HCEC 1CT (cell line): ENCODE data around the gene NKX2-1.
"Not testable (repeated sequence)": the region's sequence is repeated elsewhere in the genome, so short reads cannot be mapped to it uniquely, and the experiment has no call there.

Experiments used
- DNase-seq: peaks from one replicate; pipeline ENCODE4 v3.0.0-alpha.2; 2017

NKX2-1 gene

DNA sequence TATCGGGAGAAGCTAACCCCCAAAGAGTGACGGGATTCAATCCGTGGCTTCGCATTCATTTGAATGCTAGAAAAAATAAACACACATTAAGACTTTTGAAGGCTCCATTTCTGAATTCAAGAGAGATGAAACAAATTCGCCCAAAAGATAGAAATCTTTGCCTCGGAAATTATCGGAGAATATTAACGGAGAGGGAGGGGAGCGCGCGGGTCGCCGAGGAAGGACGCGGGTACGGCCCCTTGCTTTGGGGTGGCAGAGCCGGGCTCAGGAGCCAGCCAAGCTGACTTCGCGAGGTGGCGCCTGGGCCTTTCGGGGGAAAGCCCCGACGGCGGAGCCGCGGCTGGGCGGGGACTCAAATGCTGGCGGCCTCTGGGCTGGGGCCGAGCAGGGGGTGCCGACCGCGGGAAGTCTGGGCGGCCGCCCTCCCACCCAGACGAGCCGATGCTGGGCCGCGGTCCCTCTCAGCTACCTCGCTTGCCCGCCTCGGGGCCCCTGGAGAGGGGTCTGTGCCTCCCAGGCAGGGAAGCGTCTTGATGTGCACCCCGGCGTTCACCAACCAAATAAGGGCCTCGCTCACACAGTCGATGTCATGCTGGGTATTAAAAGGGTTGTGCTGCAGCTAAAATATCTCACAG lies 14.7 kb downstream of the NKX2-1 start:
- DNase-seq = no peak

- no peak for DNase-seq
Observed at GRCh38 chr14:36504771-36505175, 15.3 kb downstream of the NKX2-1 start.

GRCh38 chr14:36503771-36504741 lies 16.0 kb downstream of the NKX2-1 start:
- no peak for DNase-seq

GRCh38 chr14:36502558-36503508 lies 17.2 kb downstream of the NKX2-1 start:
- DNase-seq = no peak

- no peak for DNase-seq
Observed at GRCh38 chr14:36498938-36499337, 21.1 kb downstream of the NKX2-1 start.

- no peak for DNase-seq
Observed at GRCh38 chr14:36496346-36496745, 23.7 kb downstream of the NKX2-1 start.

DNA sequence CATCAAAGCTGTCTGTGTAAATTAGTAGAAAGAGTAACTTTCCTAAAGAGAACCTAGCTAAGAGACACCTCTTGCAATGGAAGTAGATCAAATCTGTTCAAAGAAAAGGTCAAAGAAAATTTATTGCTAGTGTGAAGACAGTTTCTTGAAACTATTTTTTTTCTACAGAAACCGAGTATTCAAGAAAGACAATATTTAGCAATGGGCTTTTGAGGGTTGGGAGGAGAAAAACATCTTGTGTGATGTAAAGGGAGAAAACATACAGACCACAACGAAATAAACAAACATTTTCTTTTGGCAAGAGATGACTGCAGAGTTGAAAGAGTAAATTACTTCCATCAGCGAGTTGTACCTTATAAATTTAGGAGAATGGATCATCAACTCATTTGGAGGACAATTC lies 24.4 kb downstream of the NKX2-1 start:
- no peak for DNase-seq

DNA sequence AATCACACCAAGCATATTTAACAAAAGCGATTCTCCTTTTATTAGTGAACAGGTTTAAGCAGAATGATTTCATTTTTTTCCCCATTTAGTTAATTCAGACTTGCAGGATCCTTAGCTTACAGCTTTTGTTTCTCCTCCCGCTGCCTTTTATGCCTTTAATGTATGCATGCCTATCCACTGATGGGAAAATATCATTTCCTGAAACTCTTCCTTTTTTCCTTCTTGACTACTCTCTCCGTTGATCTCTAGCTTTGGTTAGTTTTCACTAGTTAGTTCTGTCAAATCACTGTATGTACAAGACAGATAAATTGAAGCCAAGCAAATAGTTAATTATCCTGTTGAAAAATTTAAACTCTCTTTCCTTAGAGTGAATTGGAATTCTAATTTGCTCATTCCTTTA lies 26.3 kb downstream of the NKX2-1 start:
- DNase-seq = no peak

DNA sequence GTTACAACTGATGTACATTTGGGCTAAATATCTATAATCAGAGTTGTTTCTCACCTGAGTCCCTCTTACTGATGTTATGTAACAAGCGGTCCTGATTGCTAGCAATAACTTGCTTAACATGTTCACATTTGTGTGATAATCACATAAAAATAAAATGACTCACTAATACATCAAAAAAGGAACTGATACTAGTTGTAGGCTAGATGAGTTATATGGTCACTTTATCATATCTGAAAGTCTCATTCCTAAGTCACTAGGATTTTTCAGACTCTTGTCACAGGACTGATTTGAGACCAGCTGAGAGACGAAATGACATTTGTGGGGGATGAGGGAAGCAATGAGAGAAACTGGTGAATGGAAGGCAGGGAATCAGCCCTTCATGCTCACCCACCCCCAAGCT lies 34.3 kb downstream of the NKX2-1 start:
- DNase-seq = no peak

- no peak for DNase-seq
Observed at GRCh38 chr14:36479344-36479743, 40.7 kb downstream of the NKX2-1 start.

DNA sequence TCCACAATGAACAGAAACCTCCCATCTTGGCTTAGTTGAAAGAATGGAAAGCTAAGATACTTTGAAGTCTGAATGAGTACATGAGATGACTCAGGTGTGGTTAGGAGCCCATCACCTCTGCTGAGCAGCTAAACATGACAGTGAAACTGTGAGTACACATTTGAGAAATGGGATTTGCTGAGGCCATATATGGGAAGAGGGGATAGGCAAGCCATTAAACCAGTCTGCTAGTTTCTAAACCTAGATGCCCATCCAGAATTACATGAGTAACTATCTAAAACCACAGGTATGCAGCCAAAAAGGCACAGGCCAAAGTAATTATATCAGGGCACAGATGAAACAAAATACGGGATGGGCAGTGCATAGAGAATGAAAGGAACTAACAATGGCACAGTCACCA lies 41.2 kb downstream of the NKX2-1 start:
- DNase-seq = no peak

DNA sequence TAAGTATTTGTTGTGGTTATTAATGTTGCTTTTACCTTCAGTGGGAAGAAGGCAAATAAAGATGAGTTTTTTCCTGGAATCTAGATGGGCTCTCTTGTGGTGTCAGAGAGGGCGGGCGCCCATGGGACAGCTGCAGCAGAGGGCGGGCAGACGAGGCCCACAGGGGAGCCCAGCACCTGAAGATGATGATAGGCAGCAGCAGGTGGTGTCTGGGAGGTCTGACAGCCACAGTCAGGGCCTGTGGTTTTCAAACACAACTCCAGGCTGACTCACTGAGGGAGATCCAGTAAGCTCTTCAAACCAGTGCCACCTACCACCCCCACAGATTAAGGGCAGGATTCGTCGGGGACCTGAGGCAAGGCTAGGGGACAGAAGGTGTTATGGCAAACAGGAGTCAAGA lies 42.8 kb downstream of the NKX2-1 start:
- DNase-seq = no peak

- not testable (repeated sequence) for DNase-seq
Observed at GRCh38 chr14:36476061-36476460, 44.0 kb downstream of the NKX2-1 start.

GRCh38 chr14:36474593-36474992 lies 45.4 kb downstream of the NKX2-1 start:
- DNase-seq = no peak

DNA sequence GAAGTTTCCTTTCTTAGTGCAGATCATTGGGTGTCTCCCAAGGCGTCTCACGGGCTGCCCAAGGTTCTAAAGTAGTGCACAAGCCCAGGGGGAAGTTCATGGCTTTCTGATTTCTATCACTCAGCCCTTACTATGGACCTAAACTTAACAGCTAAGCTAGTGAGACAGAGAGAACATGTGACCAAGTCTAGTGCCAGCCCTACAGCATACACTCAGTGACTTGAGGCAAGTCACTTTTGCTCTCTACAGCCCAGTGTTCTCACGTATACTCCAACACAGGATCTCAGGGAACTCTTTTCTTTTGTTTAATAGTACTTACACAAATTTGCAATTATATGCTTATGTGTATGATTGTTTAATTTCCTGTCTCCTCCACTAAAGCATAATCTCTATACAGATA lies 48.6 kb downstream of the NKX2-1 start:
- no peak for DNase-seq

DNA sequence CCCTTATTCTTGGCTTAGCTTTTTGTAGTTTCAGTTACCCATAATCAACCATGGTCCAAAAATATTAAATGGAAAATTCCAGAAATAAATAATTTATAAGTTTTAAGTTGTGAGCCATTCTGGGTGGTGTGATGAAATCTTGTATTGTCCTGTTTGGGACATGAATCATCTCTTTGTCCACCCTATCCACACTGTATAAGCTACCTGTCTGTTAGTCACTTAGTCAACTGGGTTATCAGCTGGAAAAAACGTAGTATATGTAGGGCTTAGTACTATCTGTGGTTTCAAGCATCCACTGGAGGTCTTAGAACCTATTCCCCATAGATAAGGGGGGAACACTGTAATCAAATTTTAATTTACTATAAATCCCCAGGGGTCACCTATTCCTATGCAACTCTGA lies 52.7 kb downstream of the NKX2-1 start:
- no peak for DNase-seq
